GOT3 (cell line): ENCODE data around the gene NPY5R.

Source experiments
- DNase-seq: peaks from one replicate; lab custom pipeline; 2025; ENCODE audit warnings: mixed read lengths; lab: John Stamatoyannopoulos, UW

NPY5R gene

GRCh38 chr4:163384926-163385325, 41.2 kb downstream of the NPY5R start:
- no peak for DNase-seq

GRCh38 chr4:163385466-163385865, 41.8 kb downstream of the NPY5R start:
- DNase-seq, result no peak

GRCh38 chr4:163391756-163392155, 48.1 kb downstream of the NPY5R start:
- no peak for DNase-seq

- DNase-seq, result no peak
Observed at GRCh38 chr4:163392328-163392727, 48.6 kb downstream of the NPY5R start.

GRCh38 chr4:163393471-163393870, 49.8 kb downstream of the NPY5R start:
- no peak for DNase-seq

GRCh38 chr4:163395055-163395454, 51.4 kb downstream of the NPY5R start:
- no peak for DNase-seq

- DNase-seq, result no peak
Observed at GRCh38 chr4:163395758-163396157, 52.1 kb downstream of the NPY5R start.

GRCh38 chr4:163398238-163398637, 54.5 kb downstream of the NPY5R start:
- no peak for DNase-seq

- DNase-seq, result no peak
Observed at GRCh38 chr4:163400911-163401310, 57.2 kb downstream of the NPY5R start.
